GM20431 (cell line): ENCODE measurements around the gene MPV17L2.

ENCODE experiments used
- in situ Hi-C: fragments of 300-500 bp; cut with MseI, MboI; formaldehyde crosslinking; loops from one replicate; pipeline ENCODE4 v1.15.0; 2020; ENCODE audit warnings: low sequenced_read_pairs; ENCODE audit not compliant: unreplicated experiment

Gene MPV17L2

GRCh38 chr19:18211683-18212082 is 18.7 kb downstream of the MPV17L2 start:
- in situ Hi-C loops: no loop called here

GRCh38 chr19:18214779-18215433 is 21.9 kb downstream of the MPV17L2 start:
- in situ Hi-C loops: no loop called here

GRCh38 chr19:18216789-18217188 is 23.8 kb downstream of the MPV17L2 start:
- in situ Hi-C loops: no loop called here

GRCh38 chr19:18218159-18218558 is 25.1 kb downstream of the MPV17L2 start:
- in situ Hi-C loops: no loop called here

- in situ Hi-C loops: no loop called here
These were observed 25.6 kb downstream of the MPV17L2 start for GRCh38 chr19:18218600-18218999.

GRCh38 chr19:18219911-18220631 is 27.1 kb downstream of the MPV17L2 start:
- in situ Hi-C loops: no loop called here

GRCh38 chr19:18220632-18221275 is 27.7 kb downstream of the MPV17L2 start:
- in situ Hi-C loops: no loop called here

- in situ Hi-C loops: no loop called here
These were observed 29.1 kb downstream of the MPV17L2 start for GRCh38 chr19:18221815-18222725.

- in situ Hi-C loops: no loop called here
These were observed 31.0 kb downstream of the MPV17L2 start for GRCh38 chr19:18223860-18224524.

- in situ Hi-C loops: no loop called here
These were observed 31.7 kb downstream of the MPV17L2 start for GRCh38 chr19:18224525-18225354.

GRCh38 chr19:18225355-18225701 is 32.3 kb downstream of the MPV17L2 start:
- in situ Hi-C loops: no loop called here

- in situ Hi-C loops: no loop called here
These were observed 32.9 kb downstream of the MPV17L2 start, which contains the start of gene PDE4C for GRCh38 chr19:18225702-18226468. TSS of gene PDE4C (minus strand) at chr19:18226438. CDS start at chr19:18226415, 23 bp downstream.

GRCh38 chr19:18226956-18227780 is 34.1 kb downstream of the MPV17L2 start:
- in situ Hi-C loops: no loop called here

- in situ Hi-C loops: no loop called here
These were observed 34.8 kb downstream of the MPV17L2 start for GRCh38 chr19:18227781-18228271.

GRCh38 chr19:18229474-18229873 is 36.5 kb downstream of the MPV17L2 start:
- in situ Hi-C loops: no loop called here

- in situ Hi-C loops: no loop called here
These were observed 36.9 kb downstream of the MPV17L2 start for GRCh38 chr19:18229915-18230314.
